GM19468 (cell line): ENCODE measurements around the gene CAPN2.

Experiments
- ATAC-seq: cut with Tn5 transposase; IDR thresholded peaks from one replicate; pipeline ENCODE4 v1.9.1; 2021; ENCODE audit warnings: mild to moderate bottlenecking, moderate library complexity, moderate number of reproducible peaks; ENCODE audit not compliant: unreplicated experiment; ENCODE audit errors: extremely low read depth

Gene CAPN2

GRCh38 chr1:223700942-223701637 is 11.2 kb upstream of the CAPN2 start:
- ATAC-seq: no peak

GRCh38 chr1:223702735-223703667 is 9.3 kb upstream of the CAPN2 start:
- ATAC-seq: no peak

GRCh38 chr1:223703668-223704013 is 8.7 kb upstream of the CAPN2 start:
- no peak for ATAC-seq

GRCh38 chr1:223704921-223705878 is 7.1 kb upstream of the CAPN2 start:
- no peak for ATAC-seq

GRCh38 chr1:223706077-223706973 is 6.0 kb upstream of the CAPN2 start:
- no peak for ATAC-seq

GRCh38 chr1:223707256-223708000 is 4.9 kb upstream of the CAPN2 start:
- no peak for ATAC-seq

GRCh38 chr1:223708001-223708359 is 4.4 kb upstream of the CAPN2 start:
- no peak for ATAC-seq

GRCh38 chr1:223708651-223709268 is 3.6 kb upstream of the CAPN2 start:
- no peak for ATAC-seq

- ATAC-seq: no peak
Measured at GRCh38 chr1:223709598-223709997, 2.7 kb upstream of the CAPN2 start.

- no peak for ATAC-seq
Measured at GRCh38 chr1:223710179-223711133, 1.9 kb upstream of the CAPN2 start.

- ATAC-seq: no peak
Measured at GRCh38 chr1:223711173-223711572, 1.2 kb upstream of the CAPN2 start.

GRCh38 chr1:223711747-223712193 is 569 bp upstream of the CAPN2 start:
- ATAC-seq: no peak

GRCh38 chr1:223712850-223713474 is 623 bp downstream of the CAPN2 start:
- ATAC-seq: no peak

GRCh38 chr1:223713546-223714420 is 1.4 kb downstream of the CAPN2 start:
- no peak for ATAC-seq

GRCh38 chr1:223714421-223714724 is 2.0 kb downstream of the CAPN2 start:
- no peak for ATAC-seq
